GM19193 (cell line): ENCODE results near the gene SCYGR3.

Experiments used
- POLR2A ChIP-seq: IDR thresholded peaks from 4 replicates; pipeline ENCODE4 v1.6.1; 2011; ENCODE audit not compliant: insufficient read depth, insufficient read length; ENCODE audit errors: extremely low read depth

The SCYGR3 gene, protein sequence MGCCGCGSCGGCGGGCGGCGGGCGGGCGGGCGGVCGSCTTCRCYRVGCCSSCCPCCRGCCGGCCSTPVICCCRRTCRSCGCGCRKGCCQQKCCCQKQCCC

GRCh38 chr2:227614740-227615139, at the start of gene SCYGR3:
SCYGR3 (minus strand) TSS chr2:227614840; CDS start chr2:227614840, 0 bp downstream.
- TF ChIP-seq POLR2A, result no peak

DNA sequence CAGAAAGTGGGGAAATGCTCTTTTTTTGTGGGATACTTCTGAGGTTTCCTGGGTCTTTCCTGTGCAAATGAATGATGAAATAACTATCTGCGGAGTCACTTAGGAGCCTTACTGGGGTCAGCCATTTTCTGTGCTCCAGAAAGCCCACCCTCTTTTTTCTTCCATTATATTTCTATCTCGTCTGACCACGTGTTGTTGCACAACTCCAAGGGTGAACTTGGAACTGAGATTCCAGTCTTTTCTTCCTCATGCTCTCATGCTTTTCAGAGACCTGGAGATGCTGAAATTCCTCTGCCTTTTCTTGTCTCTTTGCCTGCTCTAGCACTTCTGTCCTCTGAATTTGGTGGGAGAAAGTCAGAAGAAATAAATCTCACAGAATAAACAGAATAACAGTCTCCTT, 47.2 kb upstream of the SCYGR3 start:
- no peak for TF ChIP-seq POLR2A

DNA sequence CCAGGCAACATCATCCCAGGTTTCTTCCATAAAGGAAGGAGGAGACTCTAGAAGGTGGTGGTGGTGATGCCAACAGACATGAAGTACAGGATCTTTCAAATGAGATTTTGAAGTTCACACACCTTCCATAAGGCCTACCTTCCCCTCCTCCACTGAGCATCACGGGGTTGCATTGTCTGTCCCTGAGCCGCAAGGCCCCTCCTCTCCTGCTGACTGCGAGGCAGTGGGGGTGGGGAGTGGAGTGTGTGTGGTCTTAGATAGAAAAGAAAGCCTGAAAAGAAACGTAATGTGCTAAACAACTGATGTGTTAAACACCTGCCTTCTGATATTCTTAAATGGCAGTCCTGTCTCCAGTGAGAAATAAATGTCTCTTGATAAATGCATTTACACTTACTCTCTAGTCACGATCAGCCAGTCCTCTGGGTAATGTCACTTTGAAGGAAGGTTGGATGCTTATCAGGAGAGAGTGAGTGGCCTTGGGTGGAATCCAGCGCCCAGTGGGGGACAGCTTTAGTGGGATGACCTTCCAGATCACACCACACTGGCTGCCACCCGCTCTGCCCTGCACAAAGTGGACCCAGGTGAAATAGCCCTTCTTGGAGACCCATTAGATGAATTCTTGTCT, 46.5 kb upstream of the SCYGR3 start:
- TF ChIP-seq POLR2A, result no peak

DNA sequence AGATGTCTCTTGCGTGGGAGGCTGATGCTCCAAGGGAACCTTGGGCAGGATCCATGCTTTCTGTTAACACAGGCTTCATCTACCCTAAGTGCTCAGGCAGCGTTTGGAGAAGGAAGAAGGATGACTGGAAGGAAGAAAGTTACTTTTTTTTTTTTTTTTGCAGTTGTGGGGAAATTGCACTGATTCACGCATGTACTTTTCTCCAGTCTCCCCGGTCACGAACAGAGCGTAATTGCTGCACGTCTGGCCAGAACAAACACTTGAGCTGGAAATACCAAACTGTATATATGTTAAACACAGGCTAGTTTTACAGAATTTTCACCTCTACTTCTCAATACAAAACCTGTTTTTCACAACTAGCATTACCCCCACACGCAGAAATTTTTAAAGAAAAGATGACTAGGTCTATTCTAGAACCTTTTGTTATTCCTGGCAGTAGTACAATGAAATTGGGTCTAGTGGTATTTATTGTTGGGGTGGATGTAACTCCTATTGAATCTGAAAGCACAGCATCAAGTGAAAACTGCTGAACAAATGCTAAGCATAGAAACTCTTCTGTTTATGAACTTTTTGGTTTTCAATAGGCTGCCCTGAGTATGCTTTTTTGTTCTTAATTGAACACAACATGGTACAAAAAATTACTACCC, 42.7 kb upstream of the SCYGR3 start:
- TF ChIP-seq POLR2A, result no peak

- TF ChIP-seq POLR2A, result no peak
Measured at GRCh38 chr2:227655454-227655853, 40.8 kb upstream of the SCYGR3 start.

DNA sequence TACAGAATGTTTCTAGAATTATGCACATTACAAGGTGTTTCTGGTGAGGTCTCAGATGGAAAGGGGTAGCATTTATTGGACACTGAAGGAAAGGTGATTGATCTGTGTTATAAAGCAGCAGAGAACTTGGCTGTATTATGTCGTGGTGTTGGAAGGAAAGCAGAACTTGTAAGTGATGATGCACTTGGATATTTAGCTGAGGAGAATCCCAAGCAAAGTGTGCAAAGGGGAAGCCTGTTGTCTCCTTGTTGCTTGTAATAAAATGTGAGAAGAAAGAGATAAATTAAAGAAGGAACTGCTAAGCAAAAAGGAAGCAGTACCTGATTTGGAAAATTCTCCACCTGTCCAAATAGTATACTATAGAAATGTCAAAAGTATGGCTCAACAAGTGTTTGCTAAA, 39.8 kb upstream of the SCYGR3 start:
- no peak for TF ChIP-seq POLR2A

DNA sequence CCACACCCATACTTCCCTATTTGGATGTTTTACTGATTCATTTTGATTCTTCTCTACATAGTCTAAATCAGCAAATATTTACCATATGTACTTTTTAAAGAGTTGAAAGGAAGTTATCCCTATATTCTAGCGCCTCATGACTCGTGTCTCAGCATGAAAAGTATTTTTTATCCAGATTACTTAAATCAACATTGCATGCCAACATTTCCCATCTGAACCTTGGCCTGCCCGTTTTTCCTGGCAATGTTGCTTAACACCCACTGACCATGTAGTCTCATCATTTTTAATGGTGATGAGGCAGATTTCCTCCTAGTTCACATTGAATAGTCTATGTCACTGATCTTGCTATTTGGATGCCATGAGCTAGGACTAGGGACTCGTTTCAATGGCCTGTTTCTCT, 38.8 kb upstream of the SCYGR3 start:
- TF ChIP-seq POLR2A, result no peak

GRCh38 chr2:227643990-227644551, 29.4 kb upstream of the SCYGR3 start:
- TF ChIP-seq POLR2A, result no peak

DNA sequence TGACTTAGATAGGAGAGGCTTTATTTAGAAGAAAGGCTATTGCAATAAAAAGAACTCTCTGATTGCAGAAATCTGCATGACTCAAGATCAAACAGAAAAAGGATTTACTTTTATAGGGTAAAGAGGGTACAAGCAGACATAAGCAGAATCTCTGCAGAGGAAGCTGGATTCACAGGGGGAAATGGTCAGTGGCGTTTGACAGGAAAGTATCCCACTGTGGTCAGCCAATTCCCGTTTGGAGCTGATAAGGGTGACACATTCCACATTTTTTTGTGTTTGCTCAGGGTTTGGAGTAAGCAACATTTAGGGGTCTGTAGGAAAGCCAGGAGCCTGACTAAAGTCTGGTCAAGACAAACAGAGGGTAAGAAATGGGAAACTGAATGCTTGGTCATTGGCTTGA, 28.0 kb upstream of the SCYGR3 start:
- TF ChIP-seq POLR2A, result no peak

DNA sequence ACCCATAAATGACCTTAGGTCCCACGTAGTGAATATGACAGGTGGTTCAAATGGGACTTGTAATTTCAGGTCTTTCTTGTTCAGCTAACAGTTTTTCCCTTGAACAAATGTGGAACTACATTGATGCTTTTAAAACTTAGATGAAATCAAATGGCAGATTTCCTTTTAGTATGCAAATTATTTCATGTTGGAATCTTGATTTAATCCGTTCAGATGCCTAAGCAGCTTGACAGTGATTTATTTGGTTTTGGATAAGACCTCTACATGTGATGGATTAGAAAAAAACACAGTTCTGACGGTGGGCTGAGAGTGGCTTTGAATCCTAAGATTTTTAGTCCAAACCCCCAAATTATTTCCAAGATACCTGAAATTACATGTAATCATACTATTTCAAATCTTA, 19.6 kb upstream of the SCYGR3 start:
- TF ChIP-seq POLR2A, result no peak

DNA sequence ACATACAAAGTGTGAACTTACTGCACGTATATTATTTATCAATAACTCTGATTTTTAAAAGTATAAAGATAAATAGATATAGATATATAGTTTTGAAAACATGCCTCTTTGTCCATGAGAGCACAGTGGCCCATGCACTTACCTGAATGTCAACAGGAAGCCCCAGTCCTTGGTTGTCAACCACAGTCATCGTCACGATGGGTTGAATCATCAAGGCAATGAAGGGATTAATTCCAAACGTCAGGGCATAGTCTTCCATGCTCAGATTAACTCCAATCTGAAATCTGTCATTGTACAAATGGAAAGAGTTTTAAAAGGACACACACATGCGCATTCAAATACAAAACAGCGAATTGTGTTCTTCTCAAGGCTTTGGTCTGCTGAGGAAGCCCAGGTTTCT, 18.2 kb upstream of the SCYGR3 start:
- no peak for TF ChIP-seq POLR2A

DNA sequence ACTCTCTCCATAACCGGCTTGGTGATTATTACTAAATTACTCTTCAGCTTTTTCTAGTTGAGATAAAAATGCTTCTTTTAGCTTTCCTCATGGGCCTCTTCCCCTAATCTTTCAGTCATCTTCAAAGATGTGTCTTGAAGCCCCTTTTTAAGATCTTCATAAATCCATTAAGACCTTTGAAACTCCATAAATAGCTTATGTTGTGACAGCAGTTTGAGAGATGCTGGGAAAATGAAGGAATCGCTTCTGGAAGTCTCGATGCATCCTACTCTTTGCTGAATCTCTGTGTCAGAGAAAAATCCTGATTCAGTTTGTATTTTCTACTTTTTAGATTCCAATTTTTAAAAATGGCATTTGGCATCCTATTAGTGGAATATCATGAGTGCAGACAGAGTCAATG, 15.7 kb upstream of the SCYGR3 start:
- no peak for TF ChIP-seq POLR2A

- TF ChIP-seq POLR2A, result no peak
Measured at GRCh38 chr2:227629435-227629834, 14.8 kb upstream of the SCYGR3 start.

GRCh38 chr2:227627769-227628168, 13.1 kb upstream of the SCYGR3 start:
- TF ChIP-seq POLR2A, result no peak

DNA sequence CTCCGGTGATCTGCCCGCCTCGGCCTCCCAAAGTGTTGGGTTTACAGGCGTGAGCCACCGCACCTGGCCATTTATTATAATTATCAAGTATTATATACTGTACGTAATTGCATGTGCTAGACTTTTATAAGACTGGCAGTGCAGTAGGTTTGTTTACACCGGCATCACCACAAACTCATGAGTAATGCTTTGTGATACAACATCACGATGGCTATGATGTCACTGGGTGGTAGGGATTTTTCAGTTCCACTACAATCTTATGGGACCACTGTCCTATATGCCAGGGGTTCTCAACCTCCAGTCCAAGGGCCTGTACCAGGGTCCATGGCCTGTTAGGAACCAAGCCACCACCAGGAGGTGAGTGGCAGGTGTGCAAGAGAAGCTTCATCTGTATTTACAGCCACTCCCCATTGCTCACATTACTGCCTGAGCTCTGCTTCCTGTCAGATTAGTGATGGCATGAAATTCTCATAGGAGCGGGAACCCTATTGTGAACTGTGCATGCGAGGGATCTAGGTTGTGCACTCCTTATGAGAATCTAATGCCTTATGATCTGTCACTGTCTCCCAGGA, 12.0 kb upstream of the SCYGR3 start:
- TF ChIP-seq POLR2A, result no peak

DNA sequence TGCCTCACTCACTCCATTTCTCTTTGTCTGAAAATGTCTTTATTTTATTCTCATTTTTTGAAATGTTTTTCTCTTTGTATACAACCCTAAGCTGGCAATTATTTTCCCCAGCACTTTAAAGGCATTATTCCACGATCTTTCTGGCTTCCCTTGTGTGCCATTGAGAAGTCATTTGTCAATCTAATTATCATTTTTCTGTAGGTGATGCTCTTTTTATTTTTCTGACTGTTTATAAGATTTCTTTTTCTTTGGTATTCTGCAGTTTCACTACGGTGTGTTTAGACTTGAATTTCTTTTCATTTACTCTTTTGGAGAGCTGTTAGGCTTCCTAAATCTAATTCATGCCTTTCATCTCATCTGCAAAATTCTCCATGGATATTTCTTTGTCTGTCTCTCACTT, 10.8 kb upstream of the SCYGR3 start:
- no peak for TF ChIP-seq POLR2A

GRCh38 chr2:227623226-227623625, 8.6 kb upstream of the SCYGR3 start:
- no peak for TF ChIP-seq POLR2A
